Endothelial cell of umbilical vein (primary cell): Measurements from ENCODE around the gene SLC25A23. TPM values are rescaled to one million over a fixed set of nuclear protein-coding genes. Genes with fewer than 3 reads are reported as not detected.

Experiments
- BruUV-seq: library from RNA; stranded (reverse); fragments of 400-500 nt; replicated peaks from 2 replicates; lab custom pipeline; 2021; lab: Mats Ljungman, UMichigan
- CTCF ChIA-PET: fragments of 300-600, 350-600 bp; sonication (Branson Sonifier 250); formaldehyde crosslinking; loops from one replicate; lab custom pipeline; 2021; ENCODE audit warnings: antibody characterized with exemption, inconsistent platforms; lab: Charles Lee
- POLR2A ChIA-PET: fragments of 300-600, 350-600 bp; sonication (Branson Sonifier 250); formaldehyde crosslinking; loops from one replicate; lab custom pipeline; 2021; ENCODE audit warnings: antibody characterized with exemption, inconsistent platforms; lab: Charles Lee
- DNase-seq: peaks from one replicate; pipeline ENCODE4 v3.0.0-alpha.2; 2011; ENCODE audit warnings: low read depth, low spot score
- FAIRE-seq: peaks from 2 replicates; lab custom pipeline; 2011; peaks lifted over from hg19 to GRCh38; lab: Jason Lieb, UNC
- H2AFZ ChIP-seq: 2 replicates; pipeline ENCODE4 v1.6.0; 2012; ENCODE audit warnings: low read depth, low read length, control low read depth, inconsistent platforms
- H3K27ac ChIP-seq: 2 replicates; pipeline ENCODE4 v1.5.1; 2011; ENCODE audit warnings: low read depth, mild to moderate bottlenecking, control low read depth, low read length, moderate library complexity; ENCODE audit not compliant: insufficient read depth
- H3K27me3 ChIP-seq, 2 experiments: 2 replicates each; pipeline versions ENCODE4 v1.6.0 to v1.6.1; 2011; ENCODE audit warnings: low read length in 2 of 2, mixed read lengths in 1 of 2; ENCODE audit not compliant: control insufficient read depth in 2 of 2, insufficient read depth in 2 of 2
- H3K36me3 ChIP-seq, 2 experiments: 2 replicates in 1 of 2; 3 replicates in 1 of 2; pipeline ENCODE4 v1.5.1; 2011; ENCODE audit warnings: low read length in 2 of 2, mild to moderate bottlenecking in 1 of 2, moderate library complexity in 1 of 2; ENCODE audit not compliant: control insufficient read depth in 2 of 2, insufficient read depth in 2 of 2; ENCODE audit errors: extremely low read depth in 1 of 2
- H3K4me1 ChIP-seq: 3 replicates; pipeline ENCODE4 v1.5.1; 2011; ENCODE audit warnings: mild to moderate bottlenecking, low read length; ENCODE audit not compliant: control insufficient read depth, insufficient read depth; ENCODE audit errors: extremely low read depth
- H3K4me2 ChIP-seq: 2 replicates; pipeline ENCODE4 v1.6.1; 2011; ENCODE audit warnings: low read length, control low read depth, mixed read lengths; ENCODE audit not compliant: insufficient read depth
- H3K4me3 ChIP-seq, 3 experiments: fragments of 200-600 bp in 1 of 3; sonication (generic), shearing (Covaris generic) in 1 of 3; replicated peaks in 1 of 3; 2 replicates each; pipeline ENCODE4 v1.5.1; 2011 to 2016; ENCODE audit warnings: control low read depth in 3 of 3, low read length in 3 of 3, mild to moderate bottlenecking in 2 of 3, inconsistent platforms in 1 of 3, low read depth in 1 of 3, moderate library complexity in 1 of 3; ENCODE audit not compliant: insufficient read depth in 1 of 3
- H3K79me2 ChIP-seq: 2 replicates; pipeline ENCODE4 v1.6.0; 2012; ENCODE audit warnings: low read length, inconsistent platforms; ENCODE audit not compliant: control insufficient read depth, insufficient read depth
- H3K9ac ChIP-seq: replicated peaks from 2 replicates; pipeline ENCODE3; 2011; ENCODE audit warnings: low read length, control low read depth; ENCODE audit not compliant: insufficient read depth; ENCODE audit errors: extremely low read depth
- H3K9me1 ChIP-seq: replicated peaks from 3 replicates; pipeline ENCODE4 v1.6.0; 2011; ENCODE audit warnings: mild to moderate bottlenecking, low read length; ENCODE audit not compliant: control insufficient read depth, insufficient read depth; ENCODE audit errors: extremely low read depth
- H3K9me3 ChIP-seq: replicated peaks from 2 replicates; pipeline ENCODE4 v1.5.1; 2012; ENCODE audit warnings: low read length, inconsistent platforms; ENCODE audit not compliant: control insufficient read depth, insufficient read depth
- H4K20me1 ChIP-seq: replicated peaks from 2 replicates; pipeline ENCODE3; 2011; ENCODE audit warnings: mild to moderate bottlenecking, low read length; ENCODE audit not compliant: control insufficient read depth, insufficient read depth; ENCODE audit errors: extremely low read depth
- CTCF ChIP-seq, 2 donors: IDR thresholded peaks; 1 replicate in 1 of 2; 2 replicates in 1 of 2; pipeline ENCODE4 v1.5.1; 2011; ENCODE audit warnings: low read length in 2 of 2, mild to moderate bottlenecking in 2 of 2, moderate library complexity in 2 of 2, control low read depth in 1 of 2, inconsistent platforms in 1 of 2, low read depth in 1 of 2; ENCODE audit not compliant: insufficient read depth in 1 of 2; ENCODE audit errors: extremely low read depth in 1 of 2
- EZH2 ChIP-seq: IDR thresholded peaks from 2 replicates; pipeline ENCODE4 v1.6.1; 2012; ENCODE audit warnings: borderline replicate concordance, low read depth, mild to moderate bottlenecking, moderate library complexity, low read length, inconsistent platforms; ENCODE audit not compliant: severe bottlenecking
- FOS ChIP-seq: IDR thresholded peaks from 2 replicates; pipeline ENCODE4 v1.6.1; 2011; ENCODE audit warnings: mild to moderate bottlenecking, low read length, moderate library complexity, borderline replicate concordance; ENCODE audit not compliant: insufficient read depth
- GATA2 ChIP-seq: IDR thresholded peaks from 2 replicates; pipeline ENCODE4 v1.7.0; 2011; ENCODE audit warnings: low read depth, mild to moderate bottlenecking, moderate library complexity, mixed read lengths, low read length; ENCODE audit not compliant: insufficient read length, insufficient read depth
- JUN ChIP-seq: IDR thresholded peaks from 2 replicates; pipeline ENCODE4 v1.6.1; 2011; ENCODE audit warnings: borderline replicate concordance, low read depth; ENCODE audit not compliant: insufficient read length, insufficient read depth
- MAX ChIP-seq: IDR thresholded peaks from 2 replicates; pipeline ENCODE4 v1.6.1; 2011; ENCODE audit not compliant: insufficient read depth, insufficient read length
- MYC ChIP-seq: IDR thresholded peaks from one replicate; pipeline ENCODE4 v1.6.1; 2011; ENCODE audit warnings: mild to moderate bottlenecking, low read depth, low read length
- POLR2A ChIP-seq: IDR thresholded peaks from 2 replicates; pipeline ENCODE4 v1.6.1; 2012; ENCODE audit warnings: low read depth, mild to moderate bottlenecking, control low read depth, low read length
- POLR2AphosphoS5 ChIP-seq: IDR thresholded peaks from 2 replicates; pipeline ENCODE4 v1.6.1; 2012; ENCODE audit warnings: low read depth, mild to moderate bottlenecking, control low read depth, low read length, moderate library complexity; ENCODE audit not compliant: insufficient read depth
- dilution Hi-C: fragments of 300-500 bp; cut with MboI; formaldehyde crosslinking; loops from one replicate; pipeline ENCODE4 v1.15.0; 2019; ENCODE audit warnings: low sequenced_read_pairs; ENCODE audit not compliant: extremely low pct_ligation_motif_present
- intact Hi-C: fragments of 100-400 bp; cut with micrococcal nuclease; formaldehyde crosslinking; loops from one replicate; pipeline ENCODE4 v1.10.0; 2022
- polyA plus RNA-seq, 4 experiments: library from polyadenylated mRNA; depleted of rRNA in 3 of 4; stranded (reverse) in 3 of 4; unstranded in 1 of 4; fragments of >200 nt; gene quantifications; 2 replicates each; pipeline versions ENCODE4 v1.2.1 to v1.2.3, GENCODE V29; 2011 to 2012; ENCODE audit warnings: missing spikeins in 1 of 4
- total RNA-seq: library from RNA; stranded (reverse); gene quantifications from 2 replicates; pipeline ENCODE4 v1.2.3, GENCODE V29; 2021

Gene SLC25A23
- total and polyA plus RNA-seq, 2 donors (not counting 3 experiments of a cell fraction or from before 2014, with no cell fraction given) = 12.8 to 33.5 TPM

- FAIRE-seq (no peak), DNase-seq (no peak)
- Histone ChIP-seq H3K4me3 (no peak overlapping the region), H3K27me3 (peaks cover 8 to 16% of the 10 kb centered on the region in 2 experiments), H3K4me1 (peaks cover 2% of the 10 kb centered on the region), H2AFZ (no peak overlapping the region), H3K36me3 (no peaks in the 10 kb centered on the region), H3K9me3 (no peaks in the 10 kb centered on the region), H4K20me1 (no peaks in the 10 kb centered on the region), H3K9me1 (no peaks in the 10 kb centered on the region), H3K79me2 (no peaks in the 10 kb centered on the region), H3K4me2 (no peak overlapping the region), H3K27ac (no peak overlapping the region), H3K9ac (no peak overlapping the region)
- intact Hi-C loops = no loop called here
- CTCF ChIA-PET = no interaction called here
- no TSS peak for BruUV-seq
- TF ChIP-seq POLR2A = no peak
- TF ChIP-seq CTCF (IDR thresholded peaks at IDR 0.05; ENCODE audit: extremely low read depth in 1 of 2, insufficient read depth in 1 of 2, low read depth in 1 of 2, low read length in 2 of 2) = no peak
- no peak for TF ChIP-seq FOS
- TF ChIP-seq MAX = no peak
- no peak for TF ChIP-seq GATA2
- no peak for TF ChIP-seq MYC
- TF ChIP-seq EZH2 = no peak
- TF ChIP-seq JUN = no peak
- no peak for TF ChIP-seq POLR2AphosphoS5
- POLR2A ChIA-PET = no interaction called here
- dilution Hi-C loops = no loop called here
Measured at GRCh38 chr19:6465006-6465405, 5.4 kb upstream of the SLC25A23 start.
